HG02870 (cell line): ENCODE data around the gene ARL4C.
A peak's percentile ranks its signal among the peaks of the same experiment; 100 is the strongest.

Source experiments
- ATAC-seq: cut with Tn5 transposase; IDR thresholded peaks from one replicate; pipeline ENCODE4 v1.9.1; 2021; ENCODE audit warnings: mild to moderate bottlenecking, moderate library complexity; ENCODE audit not compliant: unreplicated experiment

Gene ARL4C

GRCh38 chr2:234448506-234449184 lies 48.2 kb downstream of the ARL4C start:
- no peak for ATAC-seq

GRCh38 chr2:234447963-234448362 lies 48.9 kb downstream of the ARL4C start:
- no peak for ATAC-seq

- ATAC-seq: no peak
These were observed 49.7 kb downstream of the ARL4C start for GRCh38 chr2:234447189-234447588.

DNA sequence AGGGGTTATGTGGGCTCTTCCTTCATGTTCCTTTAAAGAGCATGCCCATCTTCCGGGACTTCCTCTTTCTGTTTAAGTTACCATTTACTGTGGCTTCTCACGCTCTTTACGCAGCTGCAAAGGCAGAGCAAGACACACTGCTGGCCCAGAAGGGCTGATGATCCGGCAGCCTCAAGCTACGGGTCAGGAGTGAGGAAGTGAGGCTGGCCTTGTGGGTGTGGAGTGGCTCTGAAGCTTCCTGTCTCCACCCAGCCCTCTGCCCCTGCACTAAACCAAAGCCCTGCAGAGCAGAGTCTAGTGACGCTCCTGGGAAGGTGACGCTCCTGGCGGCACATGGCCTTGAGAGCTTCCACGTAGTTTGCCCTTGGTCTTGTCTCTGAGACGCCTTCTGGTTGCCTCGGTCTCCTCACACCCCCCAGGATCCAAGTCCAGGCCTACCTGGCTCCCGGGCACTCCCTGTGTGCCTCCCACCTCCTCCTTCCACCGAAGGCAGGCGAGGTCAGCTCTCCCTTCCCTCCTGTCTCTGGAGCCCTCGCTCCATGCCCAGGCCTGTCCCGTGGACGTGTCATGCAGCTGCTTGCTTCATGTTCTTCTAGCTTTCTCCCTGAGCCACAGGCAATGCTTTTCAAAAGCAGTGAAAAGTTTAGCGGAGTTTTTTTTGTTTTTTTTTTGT lies 50.3 kb downstream of the ARL4C start:
- ATAC-seq: peak; percentile 92

DNA sequence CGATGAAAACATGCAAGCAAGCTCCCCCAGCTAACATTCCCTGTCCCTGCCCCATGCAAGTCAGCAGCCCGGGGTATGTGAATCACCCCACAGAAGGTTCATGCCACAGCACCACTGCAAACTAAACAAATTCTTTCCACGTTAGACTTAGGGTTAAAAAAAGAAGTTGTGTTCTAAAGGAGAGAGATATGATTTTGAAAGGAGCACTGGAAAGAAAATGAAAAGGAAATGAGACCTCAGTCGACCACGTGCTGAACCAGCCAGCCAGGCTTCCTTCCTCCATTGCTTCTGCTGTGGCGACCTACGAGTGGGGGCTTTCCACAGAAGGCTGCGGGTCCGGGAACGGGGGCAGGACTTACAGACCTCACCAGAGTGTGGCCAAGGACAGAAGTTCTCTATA lies 52.0 kb downstream of the ARL4C start:
- ATAC-seq: no peak

DNA sequence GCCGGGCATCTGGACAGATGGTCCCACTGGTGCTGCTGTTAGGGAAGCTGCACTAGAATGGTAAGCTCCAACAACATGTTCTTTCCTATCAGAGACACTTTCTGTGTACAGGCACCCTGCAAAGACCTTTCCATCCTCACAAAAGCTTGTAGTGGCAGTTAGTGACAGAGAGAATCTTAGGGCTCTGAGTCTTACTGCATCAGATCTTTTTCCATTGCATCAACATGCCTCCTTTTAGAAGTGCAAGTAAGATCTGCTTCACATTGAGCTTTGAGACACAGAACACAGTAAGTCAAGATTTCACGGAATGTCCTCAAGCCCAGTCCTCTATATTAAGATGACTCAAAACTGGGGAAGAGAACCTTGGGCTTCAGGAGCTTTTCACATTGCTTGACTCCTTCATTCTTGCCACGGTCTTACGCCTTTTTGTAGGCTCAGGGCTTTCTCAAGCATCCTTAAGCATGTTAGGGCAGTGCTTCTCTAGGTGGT lies 52.6 kb downstream of the ARL4C start:
- ATAC-seq: no peak
